Adipose tissue (tissue), 3 donors: ENCODE measurements around the gene ING3. TPM values are rescaled to one million over a fixed set of nuclear protein-coding genes. Genes with fewer than 3 reads are reported as not detected.

ENCODE experiments used
- H3K27ac ChIP-seq: one replicate; pipeline ENCODE4 v1.5.1; 2013; ENCODE audit warnings: low read depth, low read length
- WGBS, 3 donors: extraction: QIAGEN DNeasy Blood & Tissue Kit; methylation state at CpG; one replicate each; pipeline ENCODE4 v1.1.7; 2013; 5-methylcytosine and 5-hydroxymethylcytosine counted together
- polyA plus RNA-seq, 3 donors: library from polyadenylated mRNA; stranded (reverse); fragments of 200-250 nt; gene quantifications; one replicate each; pipeline ENCODE4 v1.2.3, GENCODE V29; 2013
- donor health status: healthy with polysubstance abuse.
- donor health status: Bipolar disorder and iron deficiency.
- donor health status: healthy.

Gene ING3, protein sequence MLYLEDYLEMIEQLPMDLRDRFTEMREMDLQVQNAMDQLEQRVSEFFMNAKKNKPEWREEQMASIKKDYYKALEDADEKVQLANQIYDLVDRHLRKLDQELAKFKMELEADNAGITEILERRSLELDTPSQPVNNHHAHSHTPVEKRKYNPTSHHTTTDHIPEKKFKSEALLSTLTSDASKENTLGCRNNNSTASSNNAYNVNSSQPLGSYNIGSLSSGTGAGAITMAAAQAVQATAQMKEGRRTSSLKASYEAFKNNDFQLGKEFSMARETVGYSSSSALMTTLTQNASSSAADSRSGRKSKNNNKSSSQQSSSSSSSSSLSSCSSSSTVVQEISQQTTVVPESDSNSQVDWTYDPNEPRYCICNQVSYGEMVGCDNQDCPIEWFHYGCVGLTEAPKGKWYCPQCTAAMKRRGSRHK
- polyA plus RNA-seq, result 10 to 100 TPM in 2 of 3 donors, 1 to 10 TPM in 1; 9.1 to 13.5 (median 11.9) TPM

DNA sequence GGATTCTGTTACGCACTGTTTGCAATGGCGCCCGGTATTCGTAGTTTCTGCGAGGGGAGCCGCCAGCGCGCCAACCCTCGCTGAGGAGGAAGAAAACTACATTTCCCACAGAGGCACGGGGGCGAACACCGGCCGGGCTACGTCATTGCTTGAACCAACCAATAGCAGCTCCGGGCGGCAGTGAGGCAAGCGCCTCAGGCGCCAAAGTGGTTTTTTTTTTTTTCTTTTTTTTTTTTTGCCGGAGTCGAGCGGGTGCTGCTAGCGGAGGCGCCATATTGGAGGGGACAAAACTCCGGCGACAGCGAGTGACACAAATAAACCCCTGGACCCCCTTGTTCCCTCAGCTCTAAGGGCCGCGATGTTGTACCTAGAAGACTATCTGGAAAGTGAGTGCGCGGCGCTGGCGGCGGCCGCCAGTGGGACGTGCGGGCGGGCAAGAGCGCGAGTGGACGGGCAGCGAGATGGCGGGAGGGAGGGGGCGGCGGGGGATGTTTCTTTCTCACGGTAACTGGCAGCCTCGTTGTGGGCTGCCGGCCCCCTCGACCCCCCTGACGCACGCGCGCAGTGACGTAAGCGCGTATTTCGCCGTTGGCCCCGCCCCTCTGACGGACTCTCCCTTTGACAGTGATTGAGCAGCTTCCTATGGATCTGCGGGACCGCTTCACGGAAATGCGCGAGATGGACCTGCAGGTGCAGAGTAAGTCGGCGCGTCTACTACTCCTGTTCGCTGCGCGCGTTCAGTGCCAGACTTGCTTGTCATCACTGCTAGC, at the start of gene ING3:
TSS of gene ING3 (plus strand) at position 239 of the 770 bp plus-strand sequence. CDS start at position 359, 120 bp downstream.
- WGBS, 3 donors, result 0% methylated on average over 65 to 71 of the region's 71 CpGs
- peak within 1 kb of the TSS; percentile 85 for H3K27ac ChIP-seq

DNA sequence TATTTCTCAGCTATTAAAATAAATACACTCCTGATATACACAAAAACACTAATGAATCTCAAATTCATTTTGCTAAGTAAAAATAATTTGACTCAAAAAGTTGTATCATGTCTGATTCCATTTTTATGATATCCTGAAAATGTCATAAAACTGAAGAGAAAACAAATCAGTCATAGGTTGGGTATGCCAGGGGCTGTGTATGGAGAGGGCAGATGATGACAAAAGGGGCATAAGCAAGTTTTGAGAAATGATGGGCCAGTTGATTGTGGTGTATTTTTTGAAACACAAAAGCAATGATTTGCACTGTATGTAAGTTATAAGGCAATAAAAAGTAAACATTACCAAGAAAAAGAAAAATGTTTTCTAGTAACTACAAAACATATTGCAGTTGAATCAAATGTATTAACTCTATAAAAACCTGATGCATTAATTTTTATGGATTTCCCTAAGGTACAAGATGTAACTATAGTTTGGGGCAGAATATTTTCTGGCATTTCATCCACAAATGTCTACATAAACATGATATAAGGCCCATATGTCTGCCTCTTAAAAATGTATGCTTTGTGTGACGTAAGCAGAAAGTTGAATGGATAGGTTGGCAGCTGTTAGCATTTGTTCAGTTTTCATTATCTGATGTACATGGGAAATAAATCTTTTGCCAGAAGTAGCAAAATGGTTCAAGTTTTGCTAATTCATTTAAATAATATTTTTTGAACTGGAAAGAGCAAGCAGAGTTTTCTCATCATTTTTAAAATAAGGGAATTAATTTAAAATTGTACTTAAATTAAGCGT, 35.1 kb upstream of the ING3 start:
- WGBS, 3 donors, result 83 to 86% (median 85%) methylated on average over 2 of the region's 2 CpGs
- no peak overlapping the region for H3K27ac ChIP-seq

DNA sequence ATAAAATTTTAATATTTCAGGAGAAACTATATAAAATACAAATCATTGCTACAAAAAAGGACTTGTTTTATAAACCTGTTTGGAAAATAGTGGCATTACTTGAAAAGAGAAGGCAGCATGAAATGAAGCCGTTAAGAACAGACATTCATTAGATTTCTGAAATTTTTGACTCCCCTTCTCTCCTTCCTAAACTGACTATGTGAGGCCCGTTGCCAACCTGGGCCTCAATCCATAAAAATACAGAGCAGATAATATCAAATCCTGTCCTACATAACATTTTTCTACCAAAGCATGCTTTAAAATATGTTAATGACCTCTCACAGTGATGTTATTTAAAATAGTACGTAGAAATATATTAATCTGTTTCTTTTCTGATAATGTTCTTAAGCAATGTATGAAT, 34.5 kb upstream of the ING3 start:
- WGBS, 3 donors, result 56 to 76% (median 62%) methylated on average over 3 of the region's 3 CpGs
- H3K27ac ChIP-seq, result no peak overlapping the region

DNA sequence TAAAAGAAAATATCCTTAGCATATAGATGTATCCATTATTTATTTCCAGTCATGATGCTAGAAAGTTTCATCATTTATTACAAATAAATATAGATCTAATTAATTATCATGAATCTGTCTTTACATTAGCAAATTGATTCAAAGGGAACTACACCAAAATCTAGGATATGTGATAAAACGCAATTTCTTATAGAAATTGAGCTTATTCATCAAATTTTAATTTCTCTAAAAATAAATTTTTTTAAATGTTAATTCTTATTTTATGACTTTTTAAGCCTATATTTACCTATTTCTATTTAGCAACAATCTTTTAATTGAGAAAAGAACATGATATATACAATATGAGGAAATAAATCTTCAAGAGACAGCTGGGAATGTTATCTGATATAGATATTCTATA, 34.0 kb upstream of the ING3 start:
- 85 to 94% (median 93%) methylated on average over 1 of the region's 1 CpG for WGBS, 3 donors
- no peak overlapping the region for H3K27ac ChIP-seq

DNA sequence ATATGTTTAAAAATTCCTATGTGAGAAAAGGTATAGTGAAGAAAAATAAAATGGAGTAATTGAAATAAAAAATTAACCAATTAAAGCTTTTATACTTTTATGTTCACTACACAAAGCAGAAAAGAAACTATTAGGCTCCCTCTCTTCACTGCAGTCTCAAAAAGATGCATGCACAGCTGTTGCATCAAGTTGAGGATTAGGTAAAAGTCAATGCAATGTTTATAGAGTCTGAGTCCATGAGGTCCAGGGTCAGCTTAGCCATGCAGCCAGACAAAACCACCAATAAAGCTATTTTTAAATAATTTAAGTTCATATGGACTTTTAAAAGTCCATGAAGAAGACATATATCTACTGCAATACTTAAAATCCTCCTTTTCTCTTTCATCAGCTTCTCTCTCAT, 31.1 kb upstream of the ING3 start:
- H3K27ac ChIP-seq, result no peak overlapping the region

DNA sequence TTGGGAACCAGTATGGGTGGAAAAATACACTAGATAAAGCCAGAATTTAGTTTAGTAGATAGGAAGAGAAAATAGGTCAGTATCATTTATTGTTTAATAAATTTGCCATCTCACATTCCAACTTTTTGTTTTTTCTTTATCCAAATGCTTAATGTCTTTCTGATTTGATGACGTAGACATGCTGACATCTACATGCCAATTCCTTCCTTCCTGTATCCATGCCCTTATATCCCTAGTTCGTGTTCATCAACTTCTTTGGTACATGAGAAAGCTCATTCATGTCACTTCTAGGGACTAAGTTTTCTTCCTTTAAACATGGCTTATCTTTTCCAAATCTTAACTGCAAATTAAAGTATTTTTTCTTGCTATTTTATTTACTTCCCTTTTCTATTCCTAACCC, 30.5 kb upstream of the ING3 start:
- WGBS, 3 donors, result 48 to 75% (median 60%) methylated on average over 2 of the region's 2 CpGs
- H3K27ac ChIP-seq, result no peak overlapping the region

DNA sequence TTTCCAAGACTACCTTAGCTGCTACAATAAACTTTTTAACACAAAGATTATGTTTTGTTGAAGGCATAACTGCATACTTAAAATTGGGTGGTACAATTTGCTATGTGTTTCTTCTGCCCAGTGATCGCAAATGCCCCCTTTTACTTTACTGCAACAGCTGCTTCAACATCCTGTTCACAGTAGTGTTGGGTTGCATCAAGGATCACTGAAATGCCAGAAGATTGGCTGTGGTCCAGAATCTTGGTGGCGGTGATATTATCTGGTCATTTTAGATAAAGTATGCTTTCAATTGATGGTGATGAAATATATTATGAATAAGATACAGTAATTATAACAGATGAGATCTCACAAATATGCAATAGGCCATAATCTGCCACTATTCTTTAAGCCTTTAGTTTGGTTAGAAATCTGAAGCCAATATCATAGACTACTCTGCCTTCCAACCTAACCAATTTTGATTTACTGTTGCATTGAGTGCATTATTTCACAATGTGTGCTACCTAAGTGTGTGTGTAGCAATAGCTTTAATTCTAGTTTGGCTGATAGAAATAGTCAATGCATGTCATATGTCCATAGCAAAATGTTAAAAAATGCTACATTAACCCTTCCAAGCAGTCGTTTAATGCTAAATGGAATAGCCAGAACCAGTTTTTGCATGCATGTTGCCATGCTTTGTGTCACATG, 29.8 kb upstream of the ING3 start:
- 71 to 84% (median 76%) methylated on average over 3 of the region's 3 CpGs for WGBS, 3 donors
- no peak overlapping the region for H3K27ac ChIP-seq

DNA sequence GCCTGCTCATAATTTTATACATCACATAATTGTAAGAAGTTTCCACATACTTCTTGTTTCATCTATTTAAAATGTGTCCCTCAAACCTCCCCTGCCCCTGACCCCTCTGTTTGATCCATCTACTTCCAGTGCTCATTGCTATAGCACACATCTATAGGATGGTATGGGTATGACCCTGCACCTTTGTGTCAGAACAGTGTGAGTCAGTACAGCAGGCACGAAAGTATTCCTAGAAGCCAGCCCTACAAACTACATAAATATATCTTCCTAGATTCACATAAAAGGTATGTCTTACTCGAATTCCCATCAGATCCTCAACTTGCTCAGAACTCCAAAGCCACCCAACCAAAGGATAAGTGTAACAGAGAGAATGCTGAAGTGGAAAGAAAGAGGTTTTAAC, 25.7 kb upstream of the ING3 start:
- H3K27ac ChIP-seq, result no peak overlapping the region
- WGBS, 3 donors, result 70 to 84% (median 82%) methylated on average over 2 of the region's 2 CpGs

DNA sequence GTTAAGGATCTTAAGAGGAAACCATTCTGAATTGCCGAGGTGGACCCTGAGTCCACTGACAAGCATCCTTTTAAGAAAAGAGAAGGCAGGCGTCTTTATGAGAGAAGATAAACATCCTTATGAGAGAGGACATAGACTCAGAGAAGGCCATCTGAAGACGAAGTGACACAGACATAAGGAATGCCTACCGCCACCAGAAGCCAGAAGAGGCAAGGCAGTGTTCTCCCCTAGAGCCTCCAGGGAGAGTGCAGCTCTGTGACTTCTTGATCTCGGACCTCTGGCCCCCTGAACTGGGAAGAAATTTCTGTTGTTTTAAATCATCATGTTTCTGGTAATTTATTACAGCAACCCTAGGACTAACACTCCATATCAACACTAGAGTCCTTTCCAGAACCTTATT, 25.2 kb upstream of the ING3 start:
- WGBS, 3 donors, result 69 to 78% (median 76%) methylated on average over 5 of the region's 5 CpGs
- no peak overlapping the region for H3K27ac ChIP-seq

DNA sequence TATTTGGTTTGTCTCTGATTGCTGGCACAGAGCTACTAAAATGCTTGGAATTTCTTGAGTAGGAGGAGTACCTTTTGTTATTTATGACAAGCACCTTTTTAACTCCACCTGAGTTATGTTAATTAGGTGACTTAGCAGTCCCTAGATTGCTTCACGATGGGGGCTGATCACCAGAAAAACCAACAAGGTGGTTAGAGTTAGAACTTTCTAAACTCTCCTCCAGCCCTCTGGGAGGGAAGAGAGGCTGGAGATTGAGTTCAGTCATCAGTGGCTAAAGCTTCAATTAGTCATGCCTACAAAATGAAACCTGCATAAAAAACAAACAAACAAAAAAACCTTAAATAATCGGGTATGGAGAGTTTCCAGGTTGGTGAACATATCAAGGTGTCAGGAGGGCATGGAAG, 23.6 kb upstream of the ING3 start:
- WGBS, 3 donors, result 44 to 49% (median 45%) methylated on average over 2 of the region's 2 CpGs
- H3K27ac ChIP-seq, result no peak overlapping the region

DNA sequence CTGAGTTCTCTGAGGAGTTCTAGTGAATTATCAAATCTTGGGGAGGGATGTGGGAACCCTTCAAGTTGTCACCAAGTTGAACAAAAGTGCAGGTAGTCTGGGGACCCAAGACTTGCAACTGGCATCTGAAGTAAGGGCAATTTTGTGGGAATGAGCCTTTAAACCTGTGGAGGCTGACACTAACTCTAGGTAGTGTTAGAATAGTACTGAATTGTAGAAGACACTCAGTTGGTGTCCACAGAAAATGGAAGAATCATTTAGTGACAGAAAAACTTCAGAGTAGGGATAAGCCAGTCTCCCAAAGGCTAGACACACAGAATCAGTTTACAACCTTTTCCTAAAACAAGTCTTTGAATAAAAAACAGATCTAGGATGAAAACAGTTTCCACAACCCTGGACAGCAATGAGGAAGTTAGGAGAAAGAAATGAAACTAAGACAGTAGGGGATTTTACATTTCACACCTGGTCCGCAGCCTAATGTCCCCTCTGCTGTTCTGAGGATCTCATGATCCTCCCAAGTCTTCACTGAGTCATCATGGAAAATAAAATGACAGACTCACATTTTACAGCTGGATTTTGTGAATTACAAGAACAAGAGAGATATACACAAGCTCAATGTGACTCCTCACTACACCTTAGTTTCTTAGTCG, 23.0 kb upstream of the ING3 start:
- WGBS, 3 donors, result 91 to 97% (median 91%) methylated on average over 2 of the region's 2 CpGs
- H3K27ac ChIP-seq, result no peak overlapping the region

DNA sequence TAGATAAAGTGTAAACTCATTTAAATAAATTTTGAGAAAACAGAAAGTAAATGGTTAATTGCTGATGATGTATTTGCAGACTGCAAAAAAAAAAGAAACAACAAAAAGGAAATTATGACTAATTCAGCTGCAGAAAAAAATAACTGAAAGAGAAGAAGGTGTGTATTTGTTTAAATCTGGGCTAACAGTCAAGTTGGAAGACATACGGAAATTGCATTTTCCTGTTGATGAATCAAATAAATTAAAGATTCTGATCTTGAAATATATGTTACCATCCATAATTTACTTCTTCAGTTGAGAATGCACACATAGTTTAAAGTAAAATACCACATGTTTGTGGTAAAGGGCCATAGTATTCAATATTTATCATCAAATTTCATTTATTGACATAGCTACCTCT, 19.3 kb upstream of the ING3 start:
- WGBS, 3 donors, result 45 to 48% (median 46%) methylated on average over 1 of the region's 1 CpG
- H3K27ac ChIP-seq, result no peak overlapping the region

DNA sequence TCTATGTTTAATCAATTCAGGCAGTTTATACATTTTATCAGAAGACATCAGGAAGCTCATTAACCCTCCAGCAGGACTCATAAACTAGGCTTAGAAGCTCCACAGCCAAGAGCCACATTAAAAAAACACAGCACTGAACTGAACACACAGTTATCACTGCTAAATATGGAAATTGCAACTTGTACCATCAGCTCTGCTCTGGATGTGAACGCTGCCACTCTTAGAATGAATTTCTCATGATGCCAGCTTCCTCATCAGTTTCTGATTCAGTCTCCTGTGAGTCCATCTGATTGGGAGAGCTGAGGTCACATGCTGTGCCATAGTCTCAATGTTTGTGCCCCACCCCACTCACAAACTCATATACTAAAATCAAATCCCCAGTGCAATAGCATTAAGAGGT, 17.1 kb upstream of the ING3 start:
- H3K27ac ChIP-seq, result no peak overlapping the region
- WGBS, 3 donors, result 78 to 83% (median 82%) methylated on average over 1 of the region's 1 CpG

DNA sequence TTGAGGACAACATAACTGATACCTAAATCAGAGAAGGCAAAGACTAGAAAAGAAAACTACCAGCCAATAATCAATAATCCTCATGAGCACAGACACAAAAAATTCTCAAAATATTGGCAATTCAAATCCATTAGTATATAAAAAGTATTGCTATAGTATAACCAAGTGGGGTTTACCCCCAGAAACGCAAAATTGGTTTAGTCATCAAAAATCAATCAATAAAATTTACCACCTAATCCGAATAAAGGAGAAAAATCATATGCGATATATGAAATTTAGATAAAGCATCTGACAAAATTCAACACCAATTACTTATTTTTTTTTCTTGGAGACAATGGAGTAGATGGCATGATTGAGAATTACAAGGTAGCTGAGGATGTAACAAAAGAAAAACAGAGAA, 11.2 kb upstream of the ING3 start:
- no peak overlapping the region for H3K27ac ChIP-seq
- WGBS, 3 donors, result 83 to 94% (median 91%) methylated on average over 3 of the region's 3 CpGs

DNA sequence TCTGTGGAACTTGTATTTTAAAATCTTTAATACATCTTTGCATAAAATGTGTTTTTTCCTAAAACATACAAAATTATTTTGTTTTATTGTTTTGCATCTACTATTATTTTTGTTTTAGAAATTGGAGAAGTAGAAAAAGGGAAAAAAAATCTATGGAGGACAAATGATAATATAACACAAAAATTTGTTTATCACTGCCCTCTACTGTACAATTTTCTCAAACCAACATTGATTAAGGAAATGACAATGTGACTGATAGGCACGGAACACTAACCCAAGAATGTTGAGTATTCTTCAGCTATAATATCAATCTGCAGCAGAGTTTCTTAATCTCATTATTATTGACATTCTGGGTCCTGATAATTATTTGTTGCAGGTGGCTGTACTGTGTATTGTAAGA, 9.5 kb upstream of the ING3 start:
- no peak overlapping the region for H3K27ac ChIP-seq
- 3 to 14% (median 12%) methylated on average over 1 of the region's 1 CpG for WGBS, 3 donors

DNA sequence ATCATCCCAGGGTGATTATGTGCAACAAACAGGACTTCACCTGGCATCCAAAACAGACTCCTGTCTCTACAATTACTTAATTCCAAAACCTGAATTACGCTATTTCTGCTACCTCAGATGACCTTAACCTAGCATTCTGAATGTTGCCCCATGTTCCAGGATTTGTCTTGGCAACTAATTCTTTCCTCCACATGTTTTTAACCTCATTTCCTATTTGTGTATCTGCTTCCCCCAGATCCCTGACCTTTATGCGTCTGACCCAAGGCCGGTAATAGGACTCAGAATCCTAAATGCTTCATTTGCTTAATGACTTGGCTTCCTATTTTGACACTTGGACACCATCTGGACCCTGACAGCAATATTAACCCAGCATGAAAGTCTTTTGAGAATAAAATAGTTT, 8.7 kb upstream of the ING3 start:
- WGBS, 3 donors, result 23 to 41% (median 27%) methylated on average over 3 of the region's 3 CpGs
- H3K27ac ChIP-seq, result no peak overlapping the region

DNA sequence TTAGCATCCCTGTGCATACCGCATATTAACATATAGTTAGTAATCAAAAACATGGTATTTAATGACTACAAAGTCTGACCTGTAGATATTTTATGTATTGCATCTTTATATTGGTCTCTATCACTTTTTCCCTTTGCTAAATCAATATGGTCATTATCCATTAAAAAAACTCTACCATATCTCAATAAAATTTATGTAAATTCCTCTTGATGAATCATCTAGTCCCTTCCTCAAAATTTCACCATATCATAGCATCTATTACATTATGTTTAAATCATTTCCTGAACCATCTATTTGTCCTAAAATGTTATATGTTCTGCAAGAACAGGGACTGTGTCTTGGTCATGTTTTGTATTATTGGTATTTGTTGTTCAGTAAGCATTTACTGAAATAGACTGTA, 7.7 kb upstream of the ING3 start:
- 97 to 100% (median 100%) methylated on average over 1 of the region's 1 CpG for WGBS, 3 donors
- no peak overlapping the region for H3K27ac ChIP-seq
